ENCODE measurements around the gene ASB6.

- TF ChIP-seq CTCF (IDR thresholded peaks at IDR 0.05) (no peak), EP300 (IDR thresholded peaks at IDR 0.05) (no peak)
Observed at GRCh38 chr9:129610213-129610472, 31.8 kb downstream of the ASB6 start.
